H54 (cell line): Measurements from ENCODE around the gene GMDS.

ENCODE experiments used
- DNase-seq: peaks from one replicate; pipeline ENCODE4 v3.0.0; 2011; ENCODE audit warnings: low spot score, mixed read lengths; ENCODE audit not compliant: insufficient read length
- FAIRE-seq: peaks from 3 replicates; lab custom pipeline; 2011; peaks lifted over from hg19 to GRCh38; lab: Jason Lieb, UNC
- POLR2A ChIP-seq: IDR thresholded peaks from 2 replicates; pipeline ENCODE4 v1.6.1; 2011; ENCODE audit warnings: low read depth, mild to moderate bottlenecking, low read length

The GMDS gene

DNA sequence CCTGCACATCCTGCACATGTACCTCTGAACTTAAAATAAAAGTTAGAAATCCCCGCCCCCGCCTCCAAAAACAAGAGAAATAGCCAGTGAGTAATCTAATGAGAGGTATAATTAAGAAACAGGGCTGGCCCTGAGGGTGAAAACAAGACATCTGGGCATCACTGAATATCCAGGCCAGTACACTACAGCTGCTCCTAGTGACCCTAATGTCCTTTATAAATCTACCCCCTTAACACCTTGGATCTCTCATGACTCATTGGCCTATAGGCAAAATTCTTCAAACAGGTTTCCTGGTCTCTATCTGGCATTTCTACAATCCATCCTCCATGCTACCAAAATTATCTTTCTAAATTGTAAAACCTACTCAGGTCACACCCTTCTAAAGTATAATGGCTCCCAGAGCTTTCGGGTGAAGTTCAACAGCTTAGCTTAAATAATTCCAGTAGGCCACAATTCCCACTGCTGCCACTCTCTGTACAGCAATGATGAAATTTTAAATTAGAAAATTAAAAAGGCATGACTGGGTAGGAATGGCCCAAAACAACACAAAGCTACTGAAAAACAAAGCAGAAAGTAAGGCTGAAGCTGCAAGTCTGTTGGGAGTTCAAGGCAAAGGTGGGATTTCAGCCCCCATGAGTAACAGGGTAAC, 260.9 kb downstream of the GMDS start:
- FAIRE-seq (no peak), DNase-seq (no peak)
- TF ChIP-seq POLR2A, result no peak

- no peak for DNase-seq
- FAIRE-seq, result peak; percentile 30
- TF ChIP-seq POLR2A, result no peak
These were observed 261.6 kb downstream of the GMDS start for GRCh38 chr6:1983850-1984249.

GRCh38 chr6:1972962-1973361, 272.4 kb downstream of the GMDS start:
- TF ChIP-seq POLR2A, result no peak
- no peak for DNase-seq
- FAIRE-seq, result no peak

DNA sequence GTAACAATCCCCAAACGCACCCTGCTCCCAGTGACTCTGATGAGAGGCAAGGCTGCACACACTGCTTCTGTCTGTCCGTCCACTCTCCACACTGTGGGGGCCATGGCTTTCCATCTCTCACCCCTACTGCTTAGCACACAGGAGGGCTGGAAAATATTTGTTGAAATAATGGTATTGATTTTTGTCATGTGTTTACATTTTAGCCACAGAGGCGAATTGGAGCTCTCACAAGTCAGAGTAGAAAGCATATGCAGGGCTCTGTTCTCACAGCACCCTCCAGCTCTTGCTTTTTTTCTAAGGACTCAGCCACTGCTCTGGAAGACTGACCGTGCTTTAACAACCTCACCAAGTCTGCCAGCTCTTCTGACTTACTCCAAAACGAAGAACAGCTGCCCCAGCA, 273.8 kb downstream of the GMDS start:
- no peak for TF ChIP-seq POLR2A
- DNase-seq (no peak), FAIRE-seq (no peak)

- DNase-seq (no peak), FAIRE-seq (no peak)
- no peak for TF ChIP-seq POLR2A
These were observed 275.2 kb downstream of the GMDS start for GRCh38 chr6:1970151-1970561.

DNA sequence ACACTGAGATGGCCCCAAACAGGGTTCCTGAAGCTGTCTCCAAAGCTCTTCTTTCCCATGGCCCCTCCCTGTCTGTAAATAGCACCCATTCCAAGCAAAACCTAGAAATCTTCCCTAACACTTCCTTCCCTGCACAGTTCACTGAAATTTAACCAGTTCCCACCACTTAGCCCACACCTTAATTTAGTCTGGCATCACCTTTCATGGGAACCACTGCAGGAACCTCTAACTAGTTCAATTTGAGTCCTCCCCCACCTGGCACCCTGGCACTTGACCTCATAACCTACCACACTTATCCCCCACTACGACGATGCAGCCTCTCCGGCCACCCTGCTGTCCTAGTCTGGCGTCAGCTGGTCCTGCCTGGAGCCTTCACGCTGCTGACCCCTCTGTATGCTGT, 278.7 kb downstream of the GMDS start:
- FAIRE-seq (no peak), DNase-seq (no peak)
- TF ChIP-seq POLR2A, result no peak

DNA sequence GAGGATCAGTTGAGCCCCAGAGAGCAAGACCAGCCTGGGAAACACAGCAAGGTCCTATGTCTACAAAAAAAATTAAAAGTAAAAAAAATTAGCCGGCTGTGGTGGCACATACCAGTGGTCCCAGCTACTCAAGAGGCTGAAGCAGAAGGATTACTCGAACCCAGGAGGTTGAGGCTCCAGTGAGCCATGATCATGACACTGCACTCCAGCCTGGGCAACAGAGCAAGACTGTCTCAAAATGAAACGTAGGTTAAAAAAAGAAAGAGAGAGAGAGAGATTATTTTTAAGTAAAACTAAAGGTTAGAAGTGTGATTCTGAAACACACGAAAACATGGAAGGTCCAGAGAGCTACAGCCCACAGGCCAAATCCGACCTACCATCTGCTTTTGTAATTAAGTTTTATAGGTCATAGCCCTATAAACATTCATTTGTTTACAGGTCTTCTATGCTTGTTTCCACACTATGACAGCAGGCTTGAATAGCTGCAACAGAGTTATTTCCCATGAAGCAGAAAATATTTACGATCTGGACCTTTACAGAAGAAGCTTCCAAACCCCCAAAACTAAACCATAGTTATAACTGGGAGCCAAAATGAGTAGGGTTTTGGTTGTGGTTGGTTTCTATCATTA, 279.7 kb downstream of the GMDS start:
- TF ChIP-seq POLR2A, result no peak
- FAIRE-seq (no peak), DNase-seq (no peak)

DNA sequence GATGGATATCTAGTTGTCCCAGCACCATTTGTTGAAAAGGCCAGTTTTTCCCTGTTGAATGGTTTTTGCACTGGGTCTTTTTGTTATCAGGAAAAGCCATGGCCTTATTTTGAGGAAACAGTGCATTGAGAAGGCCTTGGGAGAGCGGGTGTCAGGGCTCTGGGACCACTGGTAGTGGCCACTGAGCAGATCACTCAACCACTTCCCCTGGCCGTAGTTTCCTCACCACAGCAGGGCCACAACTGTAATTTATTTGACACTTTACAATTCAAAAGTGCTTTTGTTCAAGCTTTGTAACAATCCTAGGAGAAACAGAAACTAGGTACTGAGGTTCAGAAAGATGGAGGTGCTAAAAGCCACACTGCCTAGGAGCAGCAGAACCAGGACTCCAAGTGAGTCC, 281.8 kb downstream of the GMDS start:
- TF ChIP-seq POLR2A, result no peak
- no peak for DNase-seq
- no peak for FAIRE-seq

GRCh38 chr6:1962201-1962600, 283.2 kb downstream of the GMDS start:
- FAIRE-seq (no peak), DNase-seq (no peak)
- TF ChIP-seq POLR2A, result no peak

DNA sequence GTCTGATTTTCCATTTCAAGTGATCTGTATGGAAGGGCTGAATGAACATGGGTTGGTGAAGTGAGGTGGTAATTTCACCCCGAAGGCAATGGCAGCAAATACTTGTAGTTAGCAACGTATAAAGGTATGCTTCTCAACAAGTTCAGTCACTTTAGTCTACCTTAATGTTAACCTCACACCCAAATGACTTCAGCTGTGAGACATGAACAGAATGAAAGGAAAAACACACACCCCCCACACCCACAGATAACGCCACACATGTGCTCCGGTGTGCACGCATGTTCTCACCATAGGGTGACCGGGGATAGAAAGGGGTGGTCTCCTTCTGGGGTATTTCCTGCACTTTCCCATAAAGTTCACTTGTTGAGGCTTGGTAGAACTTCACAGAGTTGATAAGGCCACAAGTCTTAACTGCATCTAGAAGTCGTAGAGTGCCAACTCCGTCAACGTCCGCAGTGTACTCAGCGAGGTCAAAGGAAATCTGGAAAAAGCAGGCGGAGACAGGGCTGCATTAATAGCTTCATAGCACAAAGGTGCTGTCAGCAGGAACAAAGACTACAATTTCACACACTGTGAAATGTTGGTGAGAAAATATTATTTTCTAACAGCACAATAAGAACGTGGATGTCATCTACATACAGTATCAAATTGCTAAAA, 284.8 kb downstream of the GMDS start:
- no peak for TF ChIP-seq POLR2A
- no peak for FAIRE-seq

DNA sequence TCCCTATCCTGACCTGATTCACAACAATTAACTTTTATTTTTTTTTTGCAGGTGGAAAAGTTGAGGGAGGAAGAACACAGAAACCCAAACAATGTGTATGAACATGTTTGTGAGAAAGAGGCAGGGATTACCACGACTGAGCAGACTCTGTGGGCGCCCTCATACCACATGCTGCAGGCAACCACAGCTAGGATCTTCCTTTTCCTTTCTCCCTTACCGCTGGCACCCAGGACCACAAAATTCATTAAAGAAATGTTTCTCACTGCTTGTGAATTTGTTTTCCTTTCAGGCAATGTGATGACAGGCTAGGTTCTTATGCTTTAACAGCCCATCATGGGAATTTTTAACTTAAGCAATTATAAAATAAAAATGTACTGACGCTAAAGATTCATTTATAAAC, 287.1 kb downstream of the GMDS start:
- no peak for TF ChIP-seq POLR2A
- DNase-seq (no peak), FAIRE-seq (no peak)

More for the DNA sequence above, 284.8 kb downstream of the GMDS start:
- DNase-seq, result no peak

- FAIRE-seq, result no peak
- no peak for DNase-seq
- TF ChIP-seq POLR2A, result no peak
These were observed 287.7 kb downstream of the GMDS start for GRCh38 chr6:1957746-1958145.

DNA sequence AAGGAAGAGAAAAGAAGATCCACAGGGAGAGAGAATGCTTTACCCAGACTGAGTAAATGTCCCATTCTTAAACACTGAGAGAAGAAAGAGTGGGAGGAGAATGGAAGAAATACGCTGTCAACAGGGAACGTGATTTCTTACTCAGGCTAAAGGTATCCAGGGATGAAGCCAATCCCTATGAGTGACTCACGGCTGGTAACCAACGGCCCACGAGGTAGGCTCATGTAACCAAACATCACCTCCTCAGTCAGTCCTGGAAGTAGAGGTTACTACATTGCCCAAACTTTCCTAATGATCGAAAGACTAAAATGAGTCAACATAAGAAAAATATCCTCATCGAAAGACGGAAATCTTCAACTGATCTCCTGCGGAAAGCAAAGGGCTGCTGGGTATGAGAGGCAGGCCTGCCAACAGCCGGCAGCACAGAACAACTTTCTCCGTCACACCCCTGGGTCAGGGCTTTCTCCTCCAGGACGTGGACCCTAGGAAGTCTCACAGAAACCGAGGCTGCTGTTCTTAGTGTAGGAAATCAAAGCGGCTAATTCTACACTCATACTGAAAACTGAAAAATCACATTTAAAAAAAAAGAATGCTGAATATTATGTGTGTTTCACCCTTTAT, 292.6 kb downstream of the GMDS start:
- DNase-seq, result peak; percentile 67
- FAIRE-seq, result peak; percentile 100
- no peak for TF ChIP-seq POLR2A

DNA sequence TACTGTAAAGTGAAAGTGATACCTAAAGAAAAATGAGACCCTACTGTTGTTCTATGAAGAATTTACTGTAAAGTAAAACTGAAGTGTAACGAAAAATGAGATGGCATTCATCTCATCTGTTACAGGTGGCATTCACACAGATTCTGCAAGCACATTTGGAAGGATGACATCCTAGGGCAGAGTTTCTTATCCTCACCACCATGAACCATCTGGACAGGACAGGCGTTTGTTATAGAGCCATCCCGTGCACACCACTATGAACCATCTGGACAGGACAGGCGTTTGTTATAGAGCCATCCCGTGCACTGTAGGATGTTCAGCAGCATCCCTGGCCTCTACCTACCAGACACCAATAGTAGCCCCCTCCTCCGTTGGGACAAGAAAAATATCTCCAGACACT, 294.8 kb downstream of the GMDS start:
- no peak for FAIRE-seq
- TF ChIP-seq POLR2A, result no peak
- DNase-seq, result no peak

DNA sequence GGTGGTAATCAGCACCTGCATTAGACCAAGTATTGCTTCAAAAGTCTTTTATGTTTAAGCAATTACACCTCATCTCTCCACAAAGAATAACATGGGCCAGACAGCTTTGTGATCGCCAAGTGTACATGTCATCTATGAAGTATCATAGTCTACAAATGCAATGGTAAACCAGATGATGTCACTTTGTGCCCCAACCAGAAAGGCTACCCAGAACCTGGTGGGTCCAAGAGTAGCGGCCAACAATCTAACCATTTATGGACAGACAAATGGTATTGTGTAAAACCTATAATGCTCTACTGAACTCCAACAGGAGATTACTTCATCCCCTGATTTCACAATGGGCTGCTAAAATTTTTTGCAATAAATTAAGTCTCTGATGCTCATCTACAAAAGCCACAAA, 295.9 kb downstream of the GMDS start:
- no peak for DNase-seq
- no peak for FAIRE-seq
- no peak for TF ChIP-seq POLR2A
